ENCODE results near the gene RORC.

RORC gene

DNA sequence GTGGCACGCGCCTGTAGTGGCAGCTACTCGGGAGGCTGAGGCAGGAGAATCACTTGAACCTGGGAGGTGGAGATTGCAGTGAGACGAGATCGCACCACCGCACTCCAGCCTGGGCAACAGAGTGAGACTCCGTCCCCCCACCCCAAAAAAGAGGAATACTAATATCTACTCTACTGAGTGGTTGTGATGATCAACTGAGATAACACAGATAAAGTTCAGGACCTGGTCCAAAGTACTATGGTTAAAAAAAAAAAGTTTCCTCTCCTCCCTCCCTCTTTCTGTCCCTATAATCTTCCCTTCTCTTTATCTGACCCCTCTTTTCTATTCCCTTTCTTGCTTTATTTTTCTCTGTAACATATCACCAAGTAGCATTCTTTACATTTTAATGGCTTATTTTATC lies 4.0 kb upstream of the RORC start:
- TF ChIP-seq, protein P1, sequence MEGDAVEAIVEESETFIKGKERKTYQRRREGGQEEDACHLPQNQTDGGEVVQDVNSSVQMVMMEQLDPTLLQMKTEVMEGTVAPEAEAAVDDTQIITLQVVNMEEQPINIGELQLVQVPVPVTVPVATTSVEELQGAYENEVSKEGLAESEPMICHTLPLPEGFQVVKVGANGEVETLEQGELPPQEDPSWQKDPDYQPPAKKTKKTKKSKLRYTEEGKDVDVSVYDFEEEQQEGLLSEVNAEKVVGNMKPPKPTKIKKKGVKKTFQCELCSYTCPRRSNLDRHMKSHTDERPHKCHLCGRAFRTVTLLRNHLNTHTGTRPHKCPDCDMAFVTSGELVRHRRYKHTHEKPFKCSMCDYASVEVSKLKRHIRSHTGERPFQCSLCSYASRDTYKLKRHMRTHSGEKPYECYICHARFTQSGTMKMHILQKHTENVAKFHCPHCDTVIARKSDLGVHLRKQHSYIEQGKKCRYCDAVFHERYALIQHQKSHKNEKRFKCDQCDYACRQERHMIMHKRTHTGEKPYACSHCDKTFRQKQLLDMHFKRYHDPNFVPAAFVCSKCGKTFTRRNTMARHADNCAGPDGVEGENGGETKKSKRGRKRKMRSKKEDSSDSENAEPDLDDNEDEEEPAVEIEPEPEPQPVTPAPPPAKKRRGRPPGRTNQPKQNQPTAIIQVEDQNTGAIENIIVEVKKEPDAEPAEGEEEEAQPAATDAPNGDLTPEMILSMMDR (IDR thresholded peaks at IDR 0.05; ENCODE audit: control insufficient read depth, insufficient read depth, low read depth, low read length, missing control alignments) = no peak
- DNase-seq (ENCODE audit: low read depth) = no peak
- H3K4me3 ChIP-seq (ENCODE audit: control insufficient read depth, low read depth, low read length) = no peak overlapping the region

DNA sequence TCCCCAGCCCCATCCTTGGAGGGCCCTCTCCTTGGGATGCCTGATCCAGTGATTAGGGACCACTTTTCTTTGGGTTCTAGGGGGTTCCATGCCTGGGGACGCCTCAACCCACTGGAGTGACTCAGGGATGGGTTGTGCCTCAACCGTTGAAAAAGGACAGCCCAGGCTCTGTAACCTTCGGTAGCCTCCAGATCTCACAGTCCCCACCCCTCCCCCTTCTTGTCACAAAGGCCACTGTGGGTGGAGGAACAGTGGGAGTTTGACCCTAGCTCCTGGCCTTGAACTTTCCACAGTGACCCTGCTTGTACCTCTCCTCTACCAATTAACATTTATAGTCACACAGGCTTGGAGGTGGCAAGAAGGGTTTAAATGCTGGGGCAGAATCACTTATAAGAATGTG lies 2.6 kb upstream of the RORC start:
- DNase-seq (ENCODE audit: low read depth) = no peak
- no peak overlapping the region for H3K4me3 ChIP-seq (ENCODE audit: control insufficient read depth, low read depth, low read length)
- TF ChIP-seq, protein P1 (IDR thresholded peaks at IDR 0.05; ENCODE audit: control insufficient read depth, insufficient read depth, low read depth, low read length, missing control alignments) = no peak

DNA sequence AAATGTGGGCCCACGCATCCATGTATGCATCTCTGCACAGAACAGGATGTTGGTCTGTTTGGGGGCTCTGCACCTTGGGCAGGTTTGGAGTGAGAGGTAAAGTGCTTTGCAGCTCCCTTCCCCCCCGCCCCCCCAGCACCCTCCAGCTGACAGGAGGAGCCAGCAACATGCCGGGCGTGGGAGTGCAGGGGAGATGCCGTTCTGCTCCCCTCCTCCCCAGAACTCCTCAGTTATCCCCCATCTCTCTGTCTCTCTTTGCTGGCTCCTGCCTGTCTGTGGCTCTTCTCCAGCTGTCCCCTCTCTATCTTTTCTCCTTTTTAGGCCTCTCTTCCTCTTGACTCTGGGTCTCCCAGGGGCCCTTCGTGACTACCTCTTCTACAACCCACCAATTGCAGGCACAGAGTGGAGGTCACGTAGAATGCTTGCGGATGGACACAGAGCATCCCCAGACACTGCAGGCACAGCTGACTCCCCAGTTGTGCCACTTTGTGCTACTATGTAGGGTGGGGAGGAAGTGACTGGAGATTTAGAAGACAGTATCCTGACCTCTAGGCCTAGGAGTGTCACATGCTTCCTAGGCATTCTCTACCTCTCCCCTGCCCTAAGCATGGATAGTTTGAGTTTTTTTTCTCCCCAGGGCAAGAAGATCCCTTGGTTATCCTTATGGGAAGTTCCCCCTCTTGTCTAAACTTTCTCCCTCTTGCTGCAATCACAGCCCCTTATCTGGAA lies 1.7 kb upstream of the RORC start:
- TF ChIP-seq, protein P1 (IDR thresholded peaks at IDR 0.05; ENCODE audit: control insufficient read depth, insufficient read depth, low read depth, low read length, missing control alignments) = no peak
- DNase-seq (ENCODE audit: low read depth) = no peak
- no peak overlapping the region for H3K4me3 ChIP-seq (ENCODE audit: control insufficient read depth, low read depth, low read length)

DNA sequence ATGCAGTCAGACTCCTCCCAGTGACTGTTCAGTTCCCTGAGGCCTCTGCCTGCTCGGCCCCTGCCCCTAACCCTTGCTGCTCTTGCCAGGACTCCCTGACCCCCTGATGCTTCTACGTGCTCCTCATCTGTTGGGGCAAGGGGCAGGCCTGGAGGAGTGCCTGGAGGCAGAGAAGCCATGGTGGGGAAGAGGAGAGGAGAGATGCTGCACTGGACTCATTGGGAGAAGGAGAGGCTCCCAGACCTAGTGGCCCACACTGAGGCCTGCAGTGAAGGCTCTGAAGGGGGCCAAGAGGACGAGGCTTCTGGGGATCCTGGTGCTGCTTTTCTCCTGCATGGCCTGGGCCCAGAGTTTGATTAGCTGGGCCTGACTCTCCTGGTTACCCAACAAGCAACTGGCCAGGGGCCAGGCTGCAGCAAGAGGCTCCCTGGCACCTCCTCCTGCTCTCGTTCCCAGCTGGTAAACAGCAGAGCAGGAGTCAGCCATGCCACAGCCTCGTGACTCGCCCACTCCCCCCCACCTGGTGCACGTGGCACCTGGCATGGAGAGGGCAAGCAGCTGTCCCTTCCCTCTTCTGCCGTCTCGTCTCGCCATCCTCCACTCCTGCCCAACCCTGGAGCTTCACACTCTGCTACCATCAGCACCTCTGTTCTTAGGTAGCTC lies 847 bp upstream of the RORC start:
- peak; percentile 31 for DNase-seq (ENCODE audit: low read depth)
- H3K4me3 ChIP-seq (ENCODE audit: control insufficient read depth, low read depth, low read length) = no peak overlapping the region
- TF ChIP-seq, protein P1 (IDR thresholded peaks at IDR 0.05; ENCODE audit: control insufficient read depth, insufficient read depth, low read depth, low read length, missing control alignments) = no peak

DNA sequence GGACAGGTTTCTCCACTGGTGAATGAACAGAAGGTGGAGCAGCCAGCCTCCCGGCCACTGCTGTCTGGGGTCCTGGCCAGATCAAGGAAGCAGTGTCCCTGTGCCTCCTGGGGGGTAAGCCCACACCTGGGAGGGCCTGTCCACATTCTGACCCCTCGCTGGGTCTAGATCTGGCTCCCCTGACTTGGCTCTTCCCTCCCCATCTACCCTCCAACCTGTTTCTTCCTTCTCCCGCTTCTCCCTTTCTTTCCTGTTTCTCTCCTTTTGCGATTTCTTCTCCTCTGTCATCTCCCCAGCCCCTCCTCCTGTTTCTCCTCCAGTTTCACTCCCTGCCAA lies 378 bp downstream of the RORC start:
- no peak overlapping the region for H3K4me3 ChIP-seq (ENCODE audit: control insufficient read depth, low read depth, low read length)
- TF ChIP-seq, protein P1 (IDR thresholded peaks at IDR 0.05; ENCODE audit: control insufficient read depth, insufficient read depth, low read depth, low read length, missing control alignments) = no peak
- DNase-seq (ENCODE audit: low read depth) = no peak

DNA sequence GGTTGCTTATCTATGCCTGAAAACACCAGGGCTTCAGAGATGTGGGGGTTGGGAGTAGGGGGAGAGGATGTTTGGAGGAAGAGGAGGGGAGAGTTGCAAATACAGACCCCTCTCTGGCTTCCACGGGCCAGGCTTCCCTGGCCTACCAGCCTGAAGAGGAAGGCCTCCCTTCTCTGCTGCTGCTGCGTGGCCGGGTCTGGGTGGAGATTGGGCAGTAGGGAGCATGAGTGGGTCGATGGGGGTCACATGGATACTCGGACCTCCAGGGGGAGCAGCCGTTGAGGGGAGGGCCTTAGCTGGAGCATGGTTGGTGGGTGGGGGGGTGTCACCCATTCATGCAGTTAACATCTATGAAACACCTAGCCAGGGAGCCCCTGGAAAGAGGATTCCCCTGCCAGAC lies 1.5 kb downstream of the RORC start:
- no peak for DNase-seq (ENCODE audit: low read depth)
- TF ChIP-seq, protein P1 (IDR thresholded peaks at IDR 0.05; ENCODE audit: control insufficient read depth, insufficient read depth, low read depth, low read length, missing control alignments) = no peak
- H3K4me3 ChIP-seq (ENCODE audit: control insufficient read depth, low read depth, low read length) = no peak overlapping the region

Measured in AG09309 (cell line).